Uterus (tissue), 2 donors: Measurements from ENCODE around the gene MORN4.
"Not testable (repeated sequence)": the region's sequence is repeated elsewhere in the genome, so short reads cannot be mapped to it uniquely, and the experiment has no call there.

Source experiments
- CTCF ChIP-seq, 4 experiments: fragments of 200-600 bp in 2 of 4; fragments of 450-650 bp in 2 of 4; sonication (generic) in 2 of 4; IDR thresholded peaks; one replicate each; pipeline ENCODE4 v1.5.1; 2016 to 2019; ENCODE audit warnings: antibody characterized with exemption in 4 of 4, mild to moderate bottlenecking in 2 of 4, moderate library complexity in 1 of 4
- POLR2A ChIP-seq, 2 donors: fragments of 450-650 bp; IDR thresholded peaks; one replicate each; pipeline ENCODE4 v1.6.1; 2016; ENCODE audit warnings: antibody characterized with exemption in 2 of 2, mild to moderate bottlenecking in 1 of 2, moderate library complexity in 1 of 2

- TF ChIP-seq CTCF, POLR2A (IDR thresholded peaks at IDR 0.05): not testable (repeated sequence)
These were observed 5.8 kb upstream of the MORN4 start for GRCh38 chr10:97639090-97639489.
